Renal cortex interstitium (tissue), 11 donors: ENCODE data around the gene KANK2. TPM values are rescaled to one million over a fixed set of nuclear protein-coding genes. Genes with fewer than 3 reads are reported as not detected.

Experiments
- DNase-seq, 11 donors: peaks; one replicate each; pipeline ENCODE4 v3.0.0-alpha.2; 2013; ENCODE audit warnings: low read depth in 9 of 11, low spot score in 4 of 11; ENCODE audit errors: extremely low read depth in 1 of 11
- polyA plus RNA-seq, 3 donors: library from polyadenylated mRNA; unstranded; fragments of 120-200 nt; gene quantifications; one replicate each; pipeline ENCODE4 v1.2.1, GENCODE V29; 2013; ENCODE audit not compliant: insufficient read length in 3 of 3

KANK2 gene
- polyA plus RNA-seq, 3 donors: 115 to 130 (median 116) TPM

DNA sequence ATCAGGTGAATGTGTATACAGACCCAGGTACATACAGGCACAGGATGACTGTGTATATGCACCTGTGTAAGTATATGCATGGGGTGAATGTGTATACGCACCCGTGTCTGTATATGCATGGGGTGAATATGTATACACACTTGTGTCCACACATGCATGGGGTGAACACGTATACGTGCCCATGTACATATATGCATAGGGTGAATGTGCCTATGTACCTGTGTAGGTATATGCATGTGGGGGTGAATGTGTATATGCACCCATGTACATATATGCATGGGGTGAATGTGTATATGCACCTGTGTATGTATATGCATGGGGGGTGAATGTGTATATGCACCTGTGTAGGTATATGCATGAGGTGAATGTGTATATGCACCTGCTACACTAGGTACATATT lies 35.2 kb upstream of the KANK2 start:
- DNase-seq: no peak

DNA sequence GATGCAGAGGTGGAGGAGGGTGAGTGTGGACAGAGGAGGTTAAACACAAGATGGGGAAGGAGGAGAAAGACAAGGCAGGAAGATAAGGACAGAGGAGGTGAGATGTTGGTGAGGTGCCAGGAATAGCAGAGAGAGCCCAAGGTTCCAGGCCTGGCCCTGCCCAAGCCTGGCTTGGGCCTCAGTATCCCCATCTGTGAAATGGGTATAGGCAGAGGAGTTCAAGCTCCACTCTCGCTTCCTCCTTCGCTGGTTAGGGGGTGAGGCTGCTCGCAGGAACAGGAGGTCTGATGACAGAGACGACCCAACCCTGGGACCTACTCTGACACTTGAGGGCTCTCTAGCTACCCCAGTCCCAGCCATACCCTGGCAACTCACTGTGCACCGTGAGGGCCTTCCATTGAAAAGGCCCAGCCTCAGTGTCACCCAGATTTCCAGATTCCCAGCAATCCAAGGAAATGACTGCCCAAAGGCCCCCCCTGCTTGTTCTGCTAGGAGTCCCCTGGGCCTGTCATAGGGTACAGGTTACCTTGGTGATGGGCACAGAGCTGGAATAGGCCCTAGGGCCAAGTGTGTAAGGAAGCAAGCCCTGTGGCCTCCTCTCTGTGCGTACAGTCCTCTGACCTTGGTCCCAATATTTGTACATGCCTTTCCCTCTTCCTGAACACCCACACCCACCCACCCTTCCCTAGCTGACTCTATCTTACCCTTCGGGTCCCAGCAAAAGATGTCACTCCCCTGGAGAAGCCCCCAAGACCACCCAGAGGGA lies 33.5 kb upstream of the KANK2 start:
- DNase-seq: no peak

DNA sequence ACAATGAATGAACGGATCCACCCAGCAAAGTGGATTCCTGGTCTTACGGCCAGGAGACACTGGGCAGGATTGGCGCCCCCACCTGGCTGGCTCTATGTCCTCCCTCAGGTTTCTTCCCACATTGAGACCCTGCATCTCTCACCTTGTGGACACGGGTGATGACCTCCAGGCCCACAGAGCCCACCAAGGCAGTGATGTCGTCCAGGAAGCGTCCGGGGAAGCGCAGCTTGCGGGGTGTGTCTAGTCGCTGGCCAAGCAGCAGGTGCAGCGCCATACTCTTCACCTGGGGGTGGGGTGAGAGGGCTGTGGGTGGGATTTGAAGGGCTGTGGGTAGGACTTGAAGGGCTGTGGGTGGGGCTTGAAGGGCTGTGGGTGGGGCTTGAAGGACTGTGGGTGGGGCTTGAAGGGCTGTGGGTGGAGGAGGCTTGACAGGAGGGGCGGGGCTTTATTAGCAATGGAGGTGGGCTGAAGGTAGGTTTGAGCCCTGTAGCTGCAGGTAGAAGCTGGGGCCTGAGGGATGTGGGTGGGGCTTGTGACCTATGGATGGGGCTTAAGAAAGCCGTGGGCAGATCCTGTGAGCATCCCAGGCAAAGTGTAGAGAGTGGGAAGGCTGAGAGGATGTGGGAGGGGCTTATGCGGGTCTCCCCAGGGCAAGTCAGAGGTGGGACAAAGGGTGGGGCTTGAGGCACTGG lies 30.0 kb upstream of the KANK2 start:
- DNase-seq: no peak

DNA sequence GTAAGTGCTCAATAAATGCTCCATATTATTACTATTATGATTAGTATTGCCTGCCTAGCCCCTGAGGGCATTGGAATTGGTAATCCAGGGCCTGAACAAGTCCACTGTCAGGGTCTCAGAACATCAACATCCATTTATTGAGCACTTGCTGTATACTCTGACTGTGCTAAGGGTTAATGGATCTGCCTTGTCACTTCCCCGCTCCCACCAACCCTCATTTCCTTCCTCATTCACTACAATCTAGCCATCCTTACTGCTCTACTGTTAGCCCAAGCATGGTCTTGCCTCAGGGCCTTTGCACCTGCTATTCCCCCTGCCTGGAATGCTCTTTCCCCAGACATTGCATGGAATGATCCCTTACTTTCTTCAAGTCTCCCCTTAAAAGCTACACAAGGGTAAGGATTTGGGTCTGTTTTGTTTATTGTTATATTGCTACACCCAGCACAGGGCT lies 29.4 kb upstream of the KANK2 start:
- DNase-seq: no peak

DNA sequence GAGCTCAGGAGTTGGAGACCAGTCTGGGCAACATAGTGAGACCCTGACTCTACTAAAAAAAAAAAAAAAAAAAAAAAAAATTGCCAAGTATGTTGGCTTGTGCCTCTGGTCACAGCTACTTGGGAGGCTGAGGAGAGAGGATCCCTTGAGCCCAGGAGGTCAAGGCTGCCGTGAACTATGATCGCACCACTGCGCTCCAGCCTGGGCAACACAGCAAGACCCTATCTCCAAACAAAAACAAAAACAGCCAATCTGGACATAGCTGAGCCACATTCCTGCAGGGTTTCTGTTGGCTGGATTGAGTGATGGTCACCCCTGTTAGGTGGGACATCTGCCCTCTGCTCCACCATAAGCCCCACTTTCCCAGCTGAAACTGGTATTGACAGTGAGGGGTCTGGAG lies 28.5 kb upstream of the KANK2 start:
- DNase-seq: no peak

DNA sequence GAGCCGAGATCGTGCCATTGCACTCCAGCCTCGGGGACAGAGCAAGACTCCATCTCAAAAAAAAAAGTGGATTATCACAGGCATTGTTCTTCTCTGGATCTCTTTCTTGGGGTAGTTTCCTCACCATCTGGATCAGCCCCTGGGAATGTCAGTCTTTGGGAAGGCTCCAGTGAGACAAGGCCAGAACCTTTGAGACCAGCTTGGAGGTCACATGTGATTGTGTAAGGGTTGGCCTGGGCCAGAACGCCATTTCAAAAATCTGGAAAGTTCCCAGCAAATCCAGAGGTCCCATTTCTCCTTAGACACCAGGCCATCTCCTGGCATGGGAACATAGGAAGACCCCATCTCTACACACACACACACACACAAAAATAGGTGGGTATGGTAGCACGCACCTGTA lies 27.8 kb upstream of the KANK2 start:
- no peak for DNase-seq

DNA sequence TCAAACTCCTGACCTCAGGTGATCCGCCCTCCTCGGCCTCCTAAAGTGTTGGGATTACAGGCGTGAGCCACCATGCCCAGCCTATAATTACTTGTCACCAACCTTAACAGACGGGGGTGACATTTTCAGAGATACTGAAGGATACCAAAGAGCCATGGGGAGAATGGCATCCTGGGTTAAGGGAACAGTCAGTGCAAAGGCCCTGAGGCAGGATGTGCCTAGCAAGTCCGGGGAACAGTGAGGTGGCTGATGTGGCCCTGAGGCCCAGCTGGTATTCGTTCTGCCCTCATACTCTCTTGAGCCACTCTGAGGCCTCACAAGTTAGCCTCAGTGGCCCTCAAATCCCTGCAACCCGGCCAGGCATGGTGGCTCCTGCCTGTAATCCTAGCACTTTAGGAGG lies 27.1 kb upstream of the KANK2 start:
- DNase-seq: no peak

DNA sequence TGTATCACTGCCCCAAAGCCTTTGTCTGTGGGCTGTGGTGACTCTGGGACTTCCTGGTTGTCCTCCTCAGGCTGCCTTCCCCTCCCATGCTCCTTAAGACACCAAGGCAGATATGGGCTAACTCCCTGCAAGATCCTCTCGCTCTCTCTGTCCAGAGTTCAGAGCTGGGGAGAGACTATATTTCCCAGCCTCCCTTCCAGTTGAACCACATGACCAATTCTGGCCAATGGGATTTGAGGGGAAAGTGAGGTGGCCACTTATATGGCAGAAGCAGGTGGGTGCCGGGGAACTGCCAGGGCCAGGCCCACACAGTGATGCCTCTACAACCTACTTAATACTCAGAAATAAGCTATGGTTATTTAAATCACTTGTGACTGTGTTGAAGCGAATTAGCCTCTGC lies 25.9 kb upstream of the KANK2 start:
- no peak for DNase-seq

DNA sequence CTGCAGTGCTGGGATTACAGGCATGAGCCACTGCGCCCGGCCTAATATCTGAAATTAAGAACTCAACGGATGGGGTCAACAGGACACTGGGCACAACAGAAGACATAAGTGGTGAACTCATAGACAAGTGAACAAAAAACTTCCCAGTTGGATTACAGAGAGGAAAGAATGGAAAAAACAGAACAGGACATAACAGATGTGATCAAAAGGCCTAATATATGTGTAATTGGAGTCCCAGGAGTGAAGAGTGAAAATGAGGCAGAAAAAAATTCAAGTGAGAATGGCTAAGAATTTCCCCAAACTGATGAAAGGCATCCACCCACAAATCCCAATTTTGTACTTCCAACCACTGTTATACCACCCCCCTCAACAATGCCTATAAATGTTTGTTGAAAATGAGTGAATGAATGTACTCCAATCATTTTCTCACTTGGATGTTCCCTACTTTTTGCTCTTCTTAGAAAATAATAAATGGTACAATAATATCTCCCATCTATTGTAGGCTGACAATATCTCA lies 23.8 kb upstream of the KANK2 start:
- no peak for DNase-seq

DNA sequence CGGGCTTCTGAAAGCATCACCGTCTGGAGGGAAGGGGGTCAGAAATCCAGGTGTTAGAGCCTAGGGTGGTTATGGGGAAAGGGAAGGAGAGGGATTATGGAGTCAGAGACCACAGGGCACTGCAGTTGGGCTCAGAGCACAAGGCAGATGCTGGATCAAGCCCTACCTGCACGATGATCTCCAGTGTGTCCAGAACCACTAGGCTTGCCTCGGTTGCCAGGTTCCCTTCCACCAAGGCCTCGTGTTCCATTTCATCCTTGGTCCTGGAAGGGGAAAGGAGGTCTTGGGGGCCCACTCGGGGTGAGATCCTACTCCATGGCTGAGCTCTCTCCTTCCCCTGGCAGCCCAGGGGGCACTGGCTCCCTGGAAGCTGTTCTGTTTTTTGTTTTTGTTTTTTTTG lies 17.0 kb upstream of the KANK2 start:
- DNase-seq: no peak

DNA sequence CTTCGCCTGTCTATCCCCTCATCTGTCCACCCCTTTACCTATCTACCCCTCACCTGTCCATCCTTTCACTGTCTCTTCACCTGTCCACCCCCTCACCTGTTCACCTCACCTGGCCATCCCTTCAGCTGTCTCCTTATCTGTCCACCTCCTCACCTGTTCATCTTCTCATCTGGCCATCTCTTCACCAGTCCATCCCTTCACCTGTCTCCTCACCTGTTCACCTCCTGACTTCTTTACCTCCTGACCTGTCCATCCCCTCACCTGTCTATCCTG lies 13.2 kb upstream of the KANK2 start:
- no peak for DNase-seq

DNA sequence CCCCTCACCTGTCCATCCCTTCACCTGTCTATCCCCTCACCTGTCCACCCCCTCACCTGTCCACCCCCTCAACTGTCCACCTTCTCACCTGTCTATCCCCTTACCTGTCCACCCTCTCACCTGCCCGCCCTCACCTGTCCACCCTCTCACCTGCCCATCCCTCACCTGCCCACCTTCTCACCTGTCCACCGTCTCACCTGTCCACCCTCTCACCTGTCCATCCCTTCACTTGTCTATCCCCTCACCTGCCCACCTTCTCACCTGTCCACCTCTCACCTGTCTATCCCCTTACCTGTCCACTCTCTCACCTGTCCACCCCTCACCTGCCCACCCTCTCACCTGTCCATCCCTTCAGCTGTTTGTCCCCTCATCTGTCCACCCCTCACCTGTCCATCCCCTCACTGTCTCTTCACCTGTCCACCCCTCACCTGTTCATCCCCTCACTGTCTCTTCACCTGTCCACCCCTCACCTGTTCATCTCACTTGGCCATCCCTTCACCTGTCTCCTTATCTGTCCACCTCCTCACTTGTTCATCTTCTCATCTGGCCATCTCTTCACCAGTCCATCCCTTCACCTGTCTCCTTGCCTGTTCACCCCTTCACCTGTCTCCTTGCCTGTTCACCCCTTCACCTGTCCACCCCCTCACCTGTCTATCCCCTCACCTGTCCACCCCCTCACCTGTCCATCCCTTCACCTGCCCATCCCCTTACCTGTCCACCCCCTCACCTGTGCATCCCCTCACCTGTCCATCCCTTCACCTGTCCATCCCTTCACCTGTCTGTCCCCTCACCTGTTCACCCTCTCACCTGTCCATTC lies 12.7 kb upstream of the KANK2 start:
- no peak for DNase-seq

DNA sequence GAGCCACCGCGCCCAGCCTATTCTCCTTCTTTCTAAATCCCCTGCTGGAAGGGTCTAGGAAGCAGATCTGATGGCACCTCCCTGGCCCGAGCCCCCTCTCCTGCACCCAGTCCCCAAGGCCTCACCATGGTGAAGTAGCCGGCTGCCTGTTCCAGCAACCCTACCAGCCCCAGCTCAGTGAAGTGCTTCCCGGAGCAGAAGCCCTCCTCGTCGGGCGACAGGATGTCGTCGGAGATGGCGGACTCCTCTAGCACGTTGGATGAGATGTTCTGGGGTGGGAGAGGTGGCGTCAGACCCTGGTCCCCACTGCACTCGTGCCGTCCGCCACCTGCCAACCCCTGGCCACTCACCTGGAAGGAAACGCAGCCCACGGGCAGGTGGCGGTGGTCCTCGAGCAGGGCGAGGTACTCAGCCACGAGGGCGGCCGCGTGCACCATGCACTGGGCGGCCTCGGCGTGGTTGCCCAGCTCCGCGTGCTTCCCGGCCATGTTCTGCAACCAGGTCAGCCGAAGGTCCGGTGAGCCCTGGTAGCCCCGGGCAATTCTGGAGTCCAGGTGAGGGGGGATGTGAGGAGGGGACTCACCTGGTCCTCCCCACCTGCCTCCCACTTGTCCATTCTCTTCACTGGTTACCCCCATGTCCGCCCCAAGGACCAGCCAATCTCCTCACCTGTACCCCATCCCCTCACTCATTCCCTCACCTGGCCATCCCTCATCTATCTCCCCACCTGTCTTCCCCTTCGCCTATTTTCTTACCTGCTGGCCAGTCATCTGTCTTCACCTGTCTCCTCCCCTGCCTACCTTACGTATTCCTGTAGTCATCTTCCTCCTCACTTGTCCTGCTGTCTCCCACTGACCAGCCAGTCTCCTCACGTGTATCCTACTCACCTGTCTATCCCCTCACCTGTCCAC lies 11.5 kb upstream of the KANK2 start:
- DNase-seq: no peak

DNA sequence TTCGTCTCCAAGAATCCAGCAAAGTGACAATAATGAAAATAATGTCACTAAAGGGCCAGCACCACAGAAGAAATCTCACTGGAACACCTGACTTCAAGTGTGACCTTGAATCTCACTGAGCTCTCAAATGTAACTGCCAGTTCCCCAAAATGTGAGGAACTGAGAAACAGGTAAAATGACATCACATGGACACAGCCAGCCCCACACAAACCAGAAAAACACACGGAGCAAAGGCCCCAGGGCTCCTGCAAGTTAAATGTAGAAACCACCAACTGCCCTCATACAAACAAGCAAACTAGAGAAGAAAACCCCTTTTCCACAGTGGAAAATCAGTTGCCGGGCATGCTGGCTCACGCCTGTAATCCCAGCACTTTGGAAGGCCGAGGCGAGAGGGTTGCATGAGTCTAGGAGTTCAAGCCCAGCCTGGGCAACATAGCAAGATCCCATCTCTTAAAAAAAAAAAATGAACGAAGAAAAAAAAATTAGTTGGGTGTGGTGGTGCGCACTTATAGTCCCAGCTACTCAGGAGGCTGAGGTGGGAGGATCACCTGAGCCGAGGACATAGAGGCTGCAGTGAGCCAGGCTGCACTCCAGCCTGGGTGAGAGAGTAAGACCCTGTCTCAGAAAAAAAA lies 8.7 kb upstream of the KANK2 start:
- DNase-seq: no peak

DNA sequence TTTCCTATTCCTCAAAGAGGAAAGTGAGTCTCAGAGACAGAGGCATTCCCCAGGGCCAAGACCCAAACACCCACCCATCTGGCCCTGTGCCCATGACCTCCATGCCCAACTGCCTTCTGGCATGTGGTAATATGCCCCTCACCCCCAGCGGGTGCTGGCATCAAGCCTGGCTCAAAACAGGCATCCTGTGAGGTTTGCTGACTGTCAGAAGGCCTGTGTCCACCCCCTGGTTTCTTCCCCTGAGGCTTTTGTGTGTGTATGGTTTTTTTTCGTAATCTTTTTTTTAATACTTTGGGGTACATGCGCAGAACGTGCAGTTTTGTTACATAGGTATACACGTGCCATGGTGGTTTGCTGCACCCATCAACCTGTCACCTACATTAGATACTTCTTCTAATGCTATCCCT lies 7.6 kb upstream of the KANK2 start:
- no peak for DNase-seq

DNA sequence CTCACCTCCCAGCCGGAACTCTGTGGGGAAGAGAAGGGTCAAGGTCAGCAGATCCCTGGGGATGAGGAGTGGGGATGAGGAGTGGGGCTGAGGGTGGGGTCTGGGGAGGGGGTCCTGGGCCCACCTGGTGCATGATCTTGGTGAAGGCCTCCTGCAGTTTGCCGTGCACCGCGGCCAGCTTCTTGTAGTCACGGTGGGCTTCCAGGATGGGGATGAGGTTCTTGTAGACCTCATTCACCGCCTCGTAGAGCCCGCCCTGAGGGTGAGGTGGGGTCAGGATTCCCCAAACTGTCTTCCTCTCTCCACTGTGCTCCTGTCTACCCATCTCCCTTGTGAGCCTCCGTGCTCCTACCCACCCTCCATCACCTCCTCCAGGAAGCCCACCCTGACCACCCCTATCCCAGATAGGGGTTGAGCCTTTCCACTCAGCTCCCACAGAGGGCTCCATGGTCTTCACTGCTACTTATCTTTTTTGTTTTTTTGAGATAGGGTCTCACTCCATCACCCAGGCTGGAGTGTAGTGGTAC lies 6.8 kb upstream of the KANK2 start:
- DNase-seq: no peak

DNA sequence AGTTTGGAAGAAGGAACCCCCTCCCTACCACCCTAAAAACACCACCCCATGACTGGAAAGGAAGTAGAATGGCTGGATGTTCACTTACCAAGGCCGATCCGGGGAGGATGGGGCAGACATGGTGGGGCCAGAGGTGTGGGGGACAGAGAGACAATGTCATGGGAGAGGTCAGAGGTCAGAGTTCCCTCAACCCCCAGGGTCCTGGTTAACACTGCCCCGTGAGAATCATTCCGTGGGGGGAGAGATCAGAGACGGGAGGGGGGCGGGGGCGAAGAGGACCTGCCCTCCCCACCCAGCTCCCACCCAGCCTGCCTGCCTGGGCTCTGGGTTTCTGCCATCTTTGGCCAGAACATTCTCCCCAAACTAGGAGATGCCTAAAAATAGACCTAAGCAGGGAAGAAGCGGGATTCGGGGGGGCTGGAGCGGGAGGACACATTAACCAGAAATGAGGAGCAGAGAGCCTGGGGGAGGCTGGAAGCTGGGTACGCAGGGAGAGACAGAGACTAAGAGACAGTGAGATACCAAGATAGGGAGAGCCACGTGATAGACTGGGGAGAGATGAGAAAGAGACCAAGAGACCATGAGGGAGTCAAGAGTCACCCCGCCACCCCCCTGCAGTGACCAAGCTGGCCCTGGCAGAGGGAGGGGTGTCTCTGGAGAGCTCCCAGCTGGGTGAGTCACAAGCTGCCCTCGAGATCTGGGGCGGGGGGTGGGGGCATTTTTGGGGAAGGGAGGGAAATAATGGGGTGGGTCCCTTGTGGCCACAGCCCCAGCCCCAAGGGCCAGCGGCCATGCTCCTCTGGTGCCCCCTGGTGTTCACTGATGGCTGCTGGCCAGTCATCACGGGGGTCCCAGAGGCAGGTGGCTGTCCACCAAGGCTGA lies 6.1 kb upstream of the KANK2 start:
- DNase-seq: peak in 8 of 11 donors; percentile 22 to 53 (median 44)
